Trophoblast cell (in vitro differentiated cells and primary cell): ENCODE results near the gene DBNDD1.
"Not testable (repeated sequence)": the region's sequence is repeated elsewhere in the genome, so short reads cannot be mapped to it uniquely, and the experiment has no call there.

Source experiments
- DNase-seq, 2 donors: peaks; one replicate each; pipeline ENCODE4 v3.0.0-alpha.2; 2016
- H2AFZ ChIP-seq: 2 replicates; pipeline ENCODE4 v1.6.1; 2013; ENCODE audit warnings: low read length, moderate library complexity, mild to moderate bottlenecking; ENCODE audit not compliant: insufficient read depth, poor library complexity
- H2AK5ac ChIP-seq: 2 replicates; pipeline ENCODE4 v1.6.1; 2013; ENCODE audit warnings: mild to moderate bottlenecking, low read length
- H2BK120ac ChIP-seq: 2 replicates; pipeline ENCODE4 v1.6.1; 2013; ENCODE audit warnings: low read length, mild to moderate bottlenecking, moderate library complexity; ENCODE audit not compliant: insufficient read depth, poor library complexity
- H2BK12ac ChIP-seq: 2 replicates; pipeline ENCODE4 v1.6.1; 2013; ENCODE audit warnings: mild to moderate bottlenecking, low read length, moderate library complexity
- H2BK5ac ChIP-seq: 2 replicates; pipeline ENCODE4 v1.6.1; 2013; ENCODE audit warnings: low read length, low read depth, moderate library complexity, mild to moderate bottlenecking; ENCODE audit not compliant: poor library complexity
- H3K14ac ChIP-seq: 2 replicates; pipeline ENCODE4 v1.6.1; 2013; ENCODE audit warnings: mild to moderate bottlenecking, low read length
- H3K18ac ChIP-seq: 2 replicates; pipeline ENCODE4 v1.6.1; 2013; ENCODE audit warnings: mild to moderate bottlenecking, low read length
- H3K23ac ChIP-seq: 2 replicates; pipeline ENCODE4 v1.6.1; 2013; ENCODE audit warnings: low read length
- H3K27ac ChIP-seq: 2 replicates; pipeline ENCODE4 v1.5.1; 2013; ENCODE audit warnings: low read depth, mild to moderate bottlenecking, inconsistent platforms, low read length, moderate library complexity
- H3K27me3 ChIP-seq: 2 replicates; pipeline ENCODE4 v1.6.1; 2013; ENCODE audit warnings: inconsistent platforms, mild to moderate bottlenecking, low read length, moderate library complexity; ENCODE audit not compliant: insufficient read depth
- H3K36me3 ChIP-seq, 2 experiments: 1 replicate in 1 of 2; 2 replicates in 1 of 2; pipeline ENCODE4 v1.6.1; 2013; ENCODE audit warnings: low read length in 2 of 2, mild to moderate bottlenecking in 2 of 2, moderate library complexity in 1 of 2; ENCODE audit not compliant: insufficient read depth in 2 of 2, control insufficient read depth in 1 of 2
- H3K4ac ChIP-seq: 2 replicates; pipeline ENCODE4 v1.6.1; 2013; ENCODE audit warnings: low read depth, mild to moderate bottlenecking, low read length, moderate library complexity
- H3K4me1 ChIP-seq, 2 experiments: 1 replicate in 1 of 2; 2 replicates in 1 of 2; pipeline ENCODE4 v1.6.1; 2013; ENCODE audit warnings: low read length in 2 of 2, mild to moderate bottlenecking in 2 of 2, moderate library complexity in 1 of 2; ENCODE audit not compliant: insufficient read depth in 2 of 2, control insufficient read depth in 1 of 2
- H3K4me2 ChIP-seq: 2 replicates; pipeline ENCODE4 v1.6.1; 2013; ENCODE audit warnings: inconsistent platforms, mild to moderate bottlenecking, low read length, moderate library complexity
- H3K4me3 ChIP-seq: 2 replicates; pipeline ENCODE4 v1.5.1; 2013; ENCODE audit warnings: mild to moderate bottlenecking, low read depth, low read length, inconsistent platforms
- H3K79me1 ChIP-seq: one replicate; pipeline ENCODE4 v1.6.1; 2013; ENCODE audit warnings: low read length
- H3K79me2 ChIP-seq: 2 replicates; pipeline ENCODE4 v1.6.1; 2013; ENCODE audit warnings: low read length, mild to moderate bottlenecking; ENCODE audit not compliant: control insufficient read depth, insufficient read depth, poor library complexity
- H3K9ac ChIP-seq: 2 replicates; pipeline ENCODE4 v1.6.1; 2013; ENCODE audit warnings: mild to moderate bottlenecking, low read length
- H3K9me3 ChIP-seq: 2 replicates; pipeline ENCODE4 v1.6.1; 2013; ENCODE audit warnings: low read depth, mild to moderate bottlenecking, control low read depth, inconsistent platforms, low read length; ENCODE audit not compliant: insufficient read depth
- H4K12ac ChIP-seq: 2 replicates; pipeline ENCODE4 v1.6.1; 2013; ENCODE audit warnings: low read depth, mild to moderate bottlenecking, low read length, moderate library complexity
- H4K8ac ChIP-seq: 2 replicates; pipeline ENCODE4 v1.6.1; 2013; ENCODE audit warnings: low read depth, mild to moderate bottlenecking, low read length, moderate library complexity
- H4K91ac ChIP-seq: one replicate; pipeline ENCODE4 v1.6.1; 2013; ENCODE audit warnings: low read depth, mild to moderate bottlenecking, low read length, moderate library complexity
- WGBS: extraction: QIAGEN DNeasy Blood & Tissue Kit; methylation state at CpG from one replicate; pipeline ENCODE4 v1.1.7; 2013; ENCODE audit warnings: missing lambda C conversion rate; ENCODE audit not compliant: insufficient read length, insufficient coverage; ENCODE audit errors: extremely low coverage; 5-methylcytosine and 5-hydroxymethylcytosine counted together

DBNDD1 gene

GRCh38 chr16:89967436-89967835 is 51.8 kb downstream of the DBNDD1 start:
- not testable (repeated sequence) for H3K79me2 ChIP-seq, H3K18ac ChIP-seq, H2AFZ ChIP-seq, H2BK120ac ChIP-seq, H3K23ac ChIP-seq, H4K12ac ChIP-seq, H3K4me2 ChIP-seq, H3K27ac ChIP-seq, H3K79me1 ChIP-seq, H2BK5ac ChIP-seq, DNase-seq, H4K91ac ChIP-seq, H2AK5ac ChIP-seq, H3K9me3 ChIP-seq, H3K27me3 ChIP-seq, H3K9ac ChIP-seq, H3K4ac ChIP-seq, H3K4me1 ChIP-seq, H2BK12ac ChIP-seq, H3K14ac ChIP-seq, H4K8ac ChIP-seq, H3K4me3 ChIP-seq
- no CpG with 5 or more reads among the region's 5 CpGs for WGBS
- peaks cover 31 to 34% of the 10 kb centered on the region in 2 experiments for H3K36me3 ChIP-seq

- Histone ChIP-seq H4K91ac (no peak overlapping the region), H2BK12ac (no peak overlapping the region), H3K4me3 (no peak overlapping the region), H3K23ac (no peak overlapping the region), H3K14ac (no peak overlapping the region), H3K4me1 (peaks cover 6% of the 10 kb centered on the region in 2 experiments), H3K9ac (no peak overlapping the region), H2AFZ (no peak overlapping the region), H2AK5ac (no peak overlapping the region), H2BK120ac (no peak overlapping the region), H2BK5ac (no peak overlapping the region), H3K27ac (no peak overlapping the region), H3K4ac (no peak overlapping the region), H3K27me3 (no peaks in the 10 kb centered on the region), H3K9me3 (peaks cover 5% of the 10 kb centered on the region), H3K79me2 (peaks cover 1% of the 10 kb centered on the region), H4K12ac (no peak overlapping the region), H3K18ac (no peak overlapping the region), H4K8ac (no peak overlapping the region), H3K36me3 (peaks cover 33 to 38% of the 10 kb centered on the region in 2 experiments), H3K79me1 (peaks cover under 1% of the 10 kb centered on the region), H3K4me2 (no peak overlapping the region)
- WGBS = no CpG with 5 or more reads among the region's 9 CpGs
- no peak for DNase-seq
Measured at GRCh38 chr16:89966756-89967155, 52.5 kb downstream of the DBNDD1 start.

- H2BK5ac ChIP-seq = no peak overlapping the region
- WGBS = no CpG with 5 or more reads among the region's 30 CpGs
Measured at GRCh38 chr16:89965447-89966225, 53.6 kb downstream of the DBNDD1 start.

GRCh38 chr16:89964201-89964600 is 55.1 kb downstream of the DBNDD1 start:
- no peak overlapping the region for H2BK5ac ChIP-seq
- no peak overlapping the region for H2BK12ac ChIP-seq
- no peaks in the 10 kb centered on the region for H3K79me1 ChIP-seq
- H3K14ac ChIP-seq = no peak overlapping the region
- no peak overlapping the region for H3K4me2 ChIP-seq
- no peak overlapping the region for H2BK120ac ChIP-seq
- H3K4me1 ChIP-seq = peaks cover 0 to 5% of the 10 kb centered on the region in 2 experiments
- H3K18ac ChIP-seq = no peak overlapping the region
- no peak overlapping the region for H3K4me3 ChIP-seq
- no peak overlapping the region for H3K9ac ChIP-seq
- H3K27ac ChIP-seq = no peak overlapping the region
- H3K9me3 ChIP-seq = no peaks in the 10 kb centered on the region
- H4K91ac ChIP-seq = no peak overlapping the region
- no peaks in the 10 kb centered on the region for H3K27me3 ChIP-seq
- H3K23ac ChIP-seq = no peak overlapping the region
- no peak overlapping the region for H2AK5ac ChIP-seq
- peaks cover 45 to 55% of the 10 kb centered on the region in 2 experiments for H3K36me3 ChIP-seq
- H3K79me2 ChIP-seq = no peaks in the 10 kb centered on the region
- no peak overlapping the region for H3K4ac ChIP-seq
- no peak overlapping the region for H4K12ac ChIP-seq
- no peak overlapping the region for H4K8ac ChIP-seq
- H2AFZ ChIP-seq = no peak overlapping the region
- no peak for DNase-seq
- whole genome bisulfite sequencing = no CpG with 5 or more reads among the region's 25 CpGs

More at GRCh38 chr16:89965447-89966225, 53.6 kb downstream of the DBNDD1 start:
- Histone ChIP-seq H3K18ac (no peak overlapping the region), H3K79me1 (no peaks in the 10 kb centered on the region), H3K79me2 (no peaks in the 10 kb centered on the region), H3K4ac (no peak overlapping the region), H3K23ac (no peak overlapping the region), H3K4me3 (no peak overlapping the region), H3K27ac (no peak overlapping the region), H4K12ac (no peak overlapping the region), H2AK5ac (no peak overlapping the region), H4K91ac (no peak overlapping the region), H2AFZ (no peak overlapping the region), H3K36me3 (peaks cover 41 to 47% of the 10 kb centered on the region in 2 experiments), H2BK12ac (no peak overlapping the region), H3K4me2 (no peak overlapping the region), H2BK120ac (no peak overlapping the region), H4K8ac (no peak overlapping the region), H3K9me3 (no peaks in the 10 kb centered on the region), H3K27me3 (no peaks in the 10 kb centered on the region), H3K4me1 (peaks cover 0 to 3% of the 10 kb centered on the region in 2 experiments), H3K14ac (no peak overlapping the region), H3K9ac (no peak overlapping the region)
- no peak for DNase-seq
